GM21619 (cell line): ENCODE results near the gene MARVELD3.
"Not testable (repeated sequence)": the region's sequence is repeated elsewhere in the genome, so short reads cannot be mapped to it uniquely, and the experiment has no call there.

Experiments
- ATAC-seq: cut with Tn5 transposase; IDR thresholded peaks from one replicate; pipeline ENCODE4 v1.9.1; 2021; ENCODE audit not compliant: unreplicated experiment

MARVELD3 gene

DNA sequence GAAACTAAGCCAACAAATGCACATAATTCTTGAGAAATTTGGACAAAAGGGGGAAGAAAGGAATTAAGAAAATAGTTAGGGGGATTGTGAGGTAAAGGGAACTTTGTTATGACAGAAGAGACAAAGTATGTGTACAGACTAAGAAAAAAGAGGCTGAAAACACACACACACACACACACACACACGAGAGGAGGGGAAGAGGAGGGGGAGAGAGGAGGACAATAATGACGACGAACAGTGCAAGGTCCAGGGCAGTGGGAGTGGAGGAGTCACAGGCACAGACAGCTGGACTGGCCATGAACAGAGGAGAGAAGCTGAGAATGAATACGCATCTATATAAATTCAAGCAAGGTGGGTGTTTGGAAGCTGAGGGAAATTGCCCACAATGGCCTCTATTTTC is 44.6 kb downstream of the MARVELD3 start:
- no peak for ATAC-seq

GRCh38 chr16:71671165-71671564 is 45.2 kb downstream of the MARVELD3 start:
- no peak for ATAC-seq

DNA sequence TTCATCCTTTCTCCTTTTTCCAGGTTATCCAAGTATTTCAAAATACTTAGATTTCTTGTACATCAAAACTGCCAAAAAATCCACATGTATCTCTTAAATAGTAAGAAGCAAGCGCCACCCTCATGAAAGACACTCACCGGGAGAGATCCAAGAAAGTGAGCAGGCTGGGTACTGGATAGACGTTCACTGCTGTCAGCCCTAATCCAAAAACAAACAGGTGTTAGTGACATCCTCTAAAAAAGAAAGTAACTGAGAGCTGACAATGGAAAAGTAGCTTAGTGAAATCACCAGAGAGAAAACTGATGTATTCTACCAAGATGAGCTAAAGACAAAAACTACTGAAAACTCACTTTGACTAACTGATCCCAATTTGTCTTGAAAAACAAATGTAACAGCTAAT is 46.1 kb downstream of the MARVELD3 start:
- ATAC-seq, result no peak

DNA sequence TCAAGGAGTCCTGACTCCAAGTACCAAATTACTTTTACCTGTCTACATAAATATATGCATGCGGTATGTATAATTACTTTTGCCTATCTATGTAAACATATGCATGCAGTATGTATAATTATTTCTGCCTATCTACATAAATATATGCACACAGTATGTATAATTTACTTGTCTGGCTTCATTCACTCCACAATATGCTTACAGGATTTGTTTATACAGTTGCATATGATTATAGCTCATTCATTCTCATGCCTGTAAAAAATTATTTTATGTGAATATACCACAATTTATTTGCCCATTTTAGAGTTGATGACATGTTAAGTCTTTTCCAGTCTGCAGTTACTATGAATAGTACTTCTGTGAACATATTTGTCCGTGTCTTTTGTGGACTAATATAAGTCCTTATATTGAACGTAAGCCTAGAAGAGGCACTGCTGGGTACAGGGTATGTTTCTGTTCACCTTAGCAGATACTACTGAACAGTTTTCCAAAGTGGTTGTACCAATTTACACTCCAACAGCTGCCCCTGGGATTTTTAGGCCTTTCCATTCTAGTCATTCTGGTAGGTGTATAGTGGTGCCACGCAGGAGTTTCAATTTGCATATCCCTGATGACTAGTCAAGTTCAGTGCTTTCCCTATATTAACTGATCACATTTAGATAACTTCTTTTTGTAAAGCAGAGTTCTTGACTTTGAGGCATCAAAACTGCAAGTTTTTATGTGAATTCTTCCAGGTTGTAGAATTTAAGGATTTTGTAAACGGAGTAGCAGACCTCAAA is 47.0 kb downstream of the MARVELD3 start:
- ATAC-seq, result no peak

DNA sequence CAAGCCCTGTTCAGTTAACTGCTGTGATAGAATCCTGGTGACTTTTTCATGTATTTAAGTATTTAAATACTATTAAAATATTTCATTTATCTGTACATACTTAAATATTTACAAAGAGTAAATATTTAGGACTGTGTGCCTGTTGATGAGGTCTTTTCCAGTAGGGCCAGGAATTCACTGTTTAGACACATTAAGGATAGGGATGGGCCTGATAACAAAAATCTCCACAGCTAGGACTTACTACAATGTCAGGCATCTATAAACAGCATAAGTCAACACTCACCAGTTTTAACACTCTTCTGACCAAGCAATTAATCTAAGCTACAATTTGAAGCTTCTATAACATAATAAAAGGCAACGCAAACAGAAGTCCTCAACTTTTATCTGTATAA is 47.6 kb downstream of the MARVELD3 start:
- ATAC-seq, result no peak

- no peak for ATAC-seq
Measured at GRCh38 chr16:71674229-71674628, 48.2 kb downstream of the MARVELD3 start.

GRCh38 chr16:71675380-71675779 is 49.4 kb downstream of the MARVELD3 start:
- no peak for ATAC-seq

GRCh38 chr16:71676236-71676635 is 50.3 kb downstream of the MARVELD3 start:
- no peak for ATAC-seq

- no peak for ATAC-seq
Measured at GRCh38 chr16:71681360-71681759, 55.4 kb downstream of the MARVELD3 start.

DNA sequence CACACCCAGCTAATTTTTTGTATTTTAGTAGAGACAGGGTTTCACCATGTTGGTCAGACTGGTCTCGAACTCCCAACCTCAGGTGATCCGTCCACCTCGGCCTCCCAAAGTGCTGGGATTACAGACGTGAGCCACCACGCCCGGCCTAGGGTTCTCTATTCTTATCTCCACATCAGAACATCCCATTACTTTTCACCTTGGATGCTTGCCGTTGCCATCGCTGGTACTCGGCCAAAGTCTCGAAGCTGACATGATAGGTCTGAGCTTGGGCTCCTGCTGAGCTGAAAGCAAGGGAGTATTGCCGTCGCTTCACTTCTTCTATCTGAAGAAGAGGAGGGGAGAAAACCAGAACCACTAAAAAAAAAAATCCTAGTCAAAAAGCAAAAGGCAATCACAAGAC is 58.3 kb downstream of the MARVELD3 start:
- not testable (repeated sequence) for ATAC-seq
